Measurements from ENCODE around the gene POLR3H.

Gene POLR3H

DNA sequence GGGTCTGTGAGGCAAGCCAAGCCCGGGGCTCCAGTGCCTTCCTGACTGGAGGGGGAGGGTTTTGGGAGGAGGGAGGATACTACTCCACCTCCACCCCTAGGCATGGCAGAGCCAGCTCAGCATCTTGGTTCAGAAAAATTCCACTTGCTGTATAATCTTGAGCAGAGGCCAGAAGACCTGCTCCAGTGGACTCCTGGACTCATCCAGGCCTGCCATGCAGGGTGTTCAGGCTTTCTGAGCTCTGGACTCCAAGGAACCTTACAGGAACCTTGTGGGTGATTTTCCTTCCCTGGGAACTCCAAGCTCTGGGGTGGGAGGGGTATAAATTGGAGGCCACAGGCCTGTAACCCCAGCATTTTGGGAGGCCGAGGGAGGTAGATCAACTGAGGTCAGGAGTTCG lies 26.0 kb upstream of the POLR3H start:
- Histone ChIP-seq H3K9me3 (ENCODE audit: low read depth, low read length) (no peaks in the 10 kb centered on the region), H3K27ac (no peak overlapping the region), H3K9ac (ENCODE audit: insufficient read length) (no peak overlapping the region), H3K36me3 (ENCODE audit: insufficient read depth, low read length) (no peaks in the 10 kb centered on the region), H3K4me3 (no peak overlapping the region)
- TF ChIP-seq EZH2 (IDR thresholded peaks at IDR 0.05) (no peak), FOXP2 (optimal IDR thresholded peaks at IDR 0.05; ENCODE audit: control extremely low read depth, extremely low read length, insufficient read depth) (no peak), POLR2AphosphoS5 (IDR thresholded peaks at IDR 0.05; ENCODE audit: borderline replicate concordance, low read depth, low read length) (no peak)
- no peak for DNase-seq (ENCODE audit: low read depth, low spot score)

DNA sequence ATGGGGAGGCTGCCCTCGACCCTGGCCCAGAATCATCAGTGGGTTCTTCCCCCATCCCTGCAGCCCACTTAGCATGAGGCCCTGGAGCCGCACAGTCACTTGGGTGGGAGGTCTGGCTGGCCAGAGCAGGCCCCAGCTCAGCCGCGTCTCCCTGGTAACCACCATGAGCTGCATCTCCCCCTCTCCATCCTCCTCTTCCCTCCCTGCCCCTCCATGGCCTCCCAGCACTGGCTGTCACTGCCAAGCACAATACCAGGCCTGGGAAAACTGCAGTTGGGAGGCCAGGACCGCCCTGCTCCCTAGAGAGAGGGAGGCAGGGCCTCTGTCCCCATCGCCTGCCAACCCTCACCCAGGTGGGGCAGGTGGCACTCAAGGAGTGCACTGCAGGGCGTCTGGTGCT lies 24.5 kb upstream of the POLR3H start:
- H3K4me3 ChIP-seq = no peak overlapping the region
- H3K9me3 ChIP-seq (ENCODE audit: low read depth, low read length) = no peaks in the 10 kb centered on the region
- H3K36me3 ChIP-seq (ENCODE audit: insufficient read depth, low read length) = no peaks in the 10 kb centered on the region
- H3K27ac ChIP-seq = no peak overlapping the region
- TF ChIP-seq FOXP2 (optimal IDR thresholded peaks at IDR 0.05; ENCODE audit: control extremely low read depth, extremely low read length, insufficient read depth) (no peak), POLR2AphosphoS5 (IDR thresholded peaks at IDR 0.05; ENCODE audit: borderline replicate concordance, low read depth, low read length) (no peak), EZH2 (IDR thresholded peaks at IDR 0.05) (no peak)
- no peak overlapping the region for H3K9ac ChIP-seq (ENCODE audit: insufficient read length)
- DNase-seq (ENCODE audit: low read depth, low spot score) = no peak

DNA sequence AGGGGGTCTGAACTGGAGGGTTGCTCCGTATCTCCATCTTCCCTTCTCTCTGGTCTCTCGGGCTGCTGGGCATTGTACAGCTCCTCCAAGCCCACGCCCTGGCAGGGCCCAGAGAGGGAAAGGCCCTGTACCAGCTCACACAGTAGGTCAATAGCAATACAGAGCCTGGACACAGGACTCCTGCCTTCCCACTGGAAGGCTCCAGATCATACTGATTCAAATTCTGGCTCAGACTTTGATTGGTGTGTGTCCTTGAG lies 23.2 kb upstream of the POLR3H start:
- no peak overlapping the region for H3K27ac ChIP-seq
- TF ChIP-seq FOXP2 (optimal IDR thresholded peaks at IDR 0.05; ENCODE audit: control extremely low read depth, extremely low read length, insufficient read depth) = no peak
- TF ChIP-seq EZH2 (IDR thresholded peaks at IDR 0.05) = no peak
- no peak for TF ChIP-seq POLR2AphosphoS5 (IDR thresholded peaks at IDR 0.05; ENCODE audit: borderline replicate concordance, low read depth, low read length)
- no peaks in the 10 kb centered on the region for H3K9me3 ChIP-seq (ENCODE audit: low read depth, low read length)
- no peak for DNase-seq (ENCODE audit: low read depth, low spot score)
- no peak overlapping the region for H3K4me3 ChIP-seq
- H3K9ac ChIP-seq (ENCODE audit: insufficient read length) = no peak overlapping the region
- H3K36me3 ChIP-seq (ENCODE audit: insufficient read depth, low read length) = no peaks in the 10 kb centered on the region

DNA sequence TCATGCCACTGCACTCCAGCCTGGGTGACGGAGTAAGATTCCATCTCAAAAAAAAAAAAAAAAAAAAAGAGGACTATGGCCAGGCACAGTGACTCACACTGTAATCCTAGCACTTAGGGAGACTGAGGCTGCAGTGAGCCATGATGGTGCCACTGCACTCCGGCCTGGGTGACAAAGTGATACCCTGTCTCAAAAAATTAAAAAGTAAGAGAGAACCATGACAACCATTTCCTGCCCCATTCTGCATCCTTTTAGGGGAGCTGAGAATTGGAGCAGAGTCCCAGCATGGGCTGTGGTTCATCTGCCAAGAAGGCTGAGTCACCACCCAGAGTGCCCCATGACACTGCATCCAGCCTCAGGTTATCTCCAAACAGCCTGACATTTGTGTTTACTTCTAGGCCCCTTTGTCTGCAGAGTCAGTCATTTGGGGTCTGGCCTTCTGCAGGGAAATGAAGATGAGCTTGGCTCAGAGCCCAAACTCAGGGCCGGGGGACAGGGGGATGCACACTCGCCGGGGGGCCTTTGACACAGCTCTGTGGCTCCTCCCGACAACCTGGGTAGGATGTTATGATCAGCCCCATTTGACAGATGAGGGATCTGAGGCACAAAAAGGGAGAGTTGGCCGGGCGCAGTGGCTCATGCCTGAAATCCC lies 21.3 kb upstream of the POLR3H start:
- no peak for DNase-seq (ENCODE audit: low read depth, low spot score)
- no peak overlapping the region for H3K27ac ChIP-seq
- TF ChIP-seq EZH2 (IDR thresholded peaks at IDR 0.05) = no peak
- TF ChIP-seq POLR2AphosphoS5 (IDR thresholded peaks at IDR 0.05; ENCODE audit: borderline replicate concordance, low read depth, low read length) = no peak
- no peak for TF ChIP-seq FOXP2 (optimal IDR thresholded peaks at IDR 0.05; ENCODE audit: control extremely low read depth, extremely low read length, insufficient read depth)
- H3K9me3 ChIP-seq (ENCODE audit: low read depth, low read length) = no peaks in the 10 kb centered on the region
- no peak overlapping the region for H3K9ac ChIP-seq (ENCODE audit: insufficient read length)
- H3K36me3 ChIP-seq (ENCODE audit: insufficient read depth, low read length) = no peaks in the 10 kb centered on the region
- no peak overlapping the region for H3K4me3 ChIP-seq

DNA sequence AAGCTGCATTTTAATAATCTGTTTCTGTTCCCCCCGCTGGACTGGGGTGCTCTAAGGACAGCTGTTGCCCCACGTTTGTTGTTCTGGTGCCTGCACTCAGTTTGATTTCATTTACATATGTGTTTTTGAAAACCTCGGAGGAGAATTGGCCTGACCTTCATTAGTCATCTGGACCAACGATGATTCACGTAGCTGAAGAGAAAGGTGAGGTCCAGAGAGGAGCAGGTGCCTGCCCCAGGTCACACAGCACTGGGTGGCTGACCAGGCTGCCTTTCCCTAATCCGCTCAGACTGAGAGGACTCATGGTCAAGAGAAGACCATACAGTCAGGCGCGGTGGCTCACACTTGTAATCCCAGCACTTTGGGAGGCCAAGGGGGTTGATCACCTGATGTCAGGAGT lies 20.3 kb upstream of the POLR3H start:
- Histone ChIP-seq H3K9ac (ENCODE audit: insufficient read length) (no peak overlapping the region), H3K9me3 (ENCODE audit: low read depth, low read length) (no peaks in the 10 kb centered on the region), H3K4me3 (no peak overlapping the region), H3K27ac (no peak overlapping the region), H3K36me3 (ENCODE audit: insufficient read depth, low read length) (no peaks in the 10 kb centered on the region)
- DNase-seq (ENCODE audit: low read depth, low spot score) = no peak
- TF ChIP-seq EZH2 (IDR thresholded peaks at IDR 0.05) (no peak), POLR2AphosphoS5 (IDR thresholded peaks at IDR 0.05; ENCODE audit: borderline replicate concordance, low read depth, low read length) (no peak), FOXP2 (optimal IDR thresholded peaks at IDR 0.05; ENCODE audit: control extremely low read depth, extremely low read length, insufficient read depth) (no peak)

DNA sequence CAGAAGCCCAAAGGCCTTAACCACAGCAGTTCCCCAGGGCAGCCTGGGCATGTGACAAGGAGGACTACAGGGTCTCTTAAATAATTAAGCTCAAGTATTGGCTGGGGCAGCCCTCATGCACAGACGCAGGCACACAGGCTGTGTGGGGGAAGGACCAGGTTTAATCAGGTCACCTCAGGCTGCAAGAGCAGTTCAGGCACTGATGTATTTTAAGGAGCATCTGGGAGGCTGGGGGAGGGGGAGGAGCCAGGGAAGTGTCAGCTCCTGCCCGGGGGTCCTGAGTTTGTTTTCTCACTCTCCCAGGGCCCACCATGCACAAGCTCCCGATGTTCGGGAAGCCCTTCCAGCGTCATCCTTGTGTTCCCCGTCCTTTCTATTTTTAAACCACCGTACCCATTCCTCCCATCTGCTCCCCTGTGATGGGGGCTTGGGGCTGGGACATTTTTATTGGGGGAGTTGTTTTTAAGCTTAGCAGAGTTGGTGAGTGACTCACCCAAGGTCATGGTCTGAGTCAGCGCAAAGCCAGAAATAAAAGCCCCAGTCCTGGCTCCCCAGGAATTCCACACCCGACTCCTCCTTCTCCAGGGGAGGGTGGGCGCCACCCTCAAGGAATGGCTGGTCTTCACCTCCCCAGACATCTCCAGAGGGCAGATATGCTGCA lies 18.9 kb upstream of the POLR3H start:
- TF ChIP-seq FOXP2 (optimal IDR thresholded peaks at IDR 0.05; ENCODE audit: control extremely low read depth, extremely low read length, insufficient read depth) = no peak
- no peak for TF ChIP-seq EZH2 (IDR thresholded peaks at IDR 0.05)
- TF ChIP-seq POLR2AphosphoS5 (IDR thresholded peaks at IDR 0.05; ENCODE audit: borderline replicate concordance, low read depth, low read length) = no peak
- H3K9me3 ChIP-seq (ENCODE audit: low read depth, low read length) = no peaks in the 10 kb centered on the region
- no peak overlapping the region for H3K27ac ChIP-seq
- H3K36me3 ChIP-seq (ENCODE audit: insufficient read depth, low read length) = no peaks in the 10 kb centered on the region
- no peak overlapping the region for H3K4me3 ChIP-seq
- no peak for DNase-seq (ENCODE audit: low read depth, low spot score)
- no peak overlapping the region for H3K9ac ChIP-seq (ENCODE audit: insufficient read length)

DNA sequence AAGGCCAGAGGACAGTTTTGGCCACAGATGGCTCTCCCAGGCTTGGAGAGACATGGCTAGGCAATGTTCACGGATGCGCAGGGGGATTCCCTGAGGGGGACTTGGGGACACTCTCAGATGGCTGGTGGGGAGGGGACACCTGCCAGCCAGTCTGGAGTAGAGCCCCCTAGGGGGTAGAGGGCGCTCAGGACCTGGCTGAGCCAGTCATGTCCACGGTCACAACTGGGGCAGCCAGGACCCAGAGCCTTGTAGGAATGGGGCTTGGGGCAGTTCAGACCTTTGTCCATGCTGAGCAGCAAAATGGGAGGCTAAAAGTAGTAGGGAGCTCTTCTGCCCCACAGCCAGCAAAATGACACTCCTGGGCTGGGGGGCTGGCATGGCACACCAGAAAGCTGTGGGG lies 18.2 kb upstream of the POLR3H start:
- Histone ChIP-seq H3K27ac (no peak overlapping the region), H3K36me3 (ENCODE audit: insufficient read depth, low read length) (no peaks in the 10 kb centered on the region), H3K9ac (ENCODE audit: insufficient read length) (no peak overlapping the region), H3K9me3 (ENCODE audit: low read depth, low read length) (no peaks in the 10 kb centered on the region), H3K4me3 (no peak overlapping the region)
- DNase-seq (ENCODE audit: low read depth, low spot score) = no peak
- TF ChIP-seq EZH2 (IDR thresholded peaks at IDR 0.05) = no peak

DNA sequence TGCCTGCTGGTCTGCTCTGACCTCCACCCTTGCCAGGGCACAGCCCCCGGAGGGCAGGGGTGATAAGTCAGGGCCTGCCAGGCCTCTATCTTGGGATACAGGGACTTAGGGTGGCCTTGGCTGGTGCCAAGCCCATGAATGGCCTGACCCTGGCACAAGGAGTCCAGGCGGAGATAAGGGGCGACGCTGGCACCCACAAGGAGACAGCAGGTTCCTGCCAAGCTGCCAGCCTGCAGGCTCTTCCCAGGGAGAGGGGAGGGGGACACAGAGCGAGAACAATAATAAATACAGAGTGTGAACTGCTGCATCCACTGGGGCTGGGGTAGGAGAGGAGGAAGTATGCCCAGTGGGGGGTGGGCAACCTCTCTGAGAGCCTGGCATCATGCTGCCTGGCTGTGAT lies 17.5 kb upstream of the POLR3H start:
- Histone ChIP-seq H3K36me3 (ENCODE audit: insufficient read depth, low read length) (no peaks in the 10 kb centered on the region), H3K27ac (no peak overlapping the region), H3K9ac (ENCODE audit: insufficient read length) (no peak overlapping the region), H3K4me3 (no peak overlapping the region), H3K9me3 (ENCODE audit: low read depth, low read length) (no peaks in the 10 kb centered on the region)
- DNase-seq (ENCODE audit: low read depth, low spot score) = no peak
- TF ChIP-seq EZH2 (IDR thresholded peaks at IDR 0.05) (no peak), FOXP2 (optimal IDR thresholded peaks at IDR 0.05; ENCODE audit: control extremely low read depth, extremely low read length, insufficient read depth) (no peak), POLR2AphosphoS5 (IDR thresholded peaks at IDR 0.05; ENCODE audit: borderline replicate concordance, low read depth, low read length) (no peak)

DNA sequence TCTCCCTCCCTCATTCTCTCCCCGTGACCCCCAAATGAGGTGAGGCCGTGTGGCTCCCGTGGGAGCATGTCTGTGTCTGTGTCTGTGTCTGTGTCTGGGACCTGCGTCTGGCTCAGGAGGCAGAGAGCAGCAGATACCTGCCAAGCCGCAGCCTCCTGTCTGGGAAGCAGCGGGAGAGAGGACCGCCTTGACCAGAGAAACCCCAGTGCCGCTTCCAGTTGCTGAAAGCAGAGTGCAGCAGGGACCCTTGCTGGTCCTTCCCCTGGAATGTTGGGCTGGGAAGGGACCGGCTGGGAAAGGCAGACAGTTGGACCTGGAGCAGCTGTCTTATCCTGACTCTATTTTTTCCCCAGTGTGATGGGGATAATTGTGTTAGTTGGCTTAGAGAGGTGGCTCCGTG lies 17.1 kb upstream of the POLR3H start:
- TF ChIP-seq EZH2 (IDR thresholded peaks at IDR 0.05) (no peak), FOXP2 (optimal IDR thresholded peaks at IDR 0.05; ENCODE audit: control extremely low read depth, extremely low read length, insufficient read depth) (no peak), POLR2AphosphoS5 (IDR thresholded peaks at IDR 0.05; ENCODE audit: borderline replicate concordance, low read depth, low read length) (no peak)
- Histone ChIP-seq H3K9me3 (ENCODE audit: low read depth, low read length) (no peaks in the 10 kb centered on the region), H3K36me3 (ENCODE audit: insufficient read depth, low read length) (no peaks in the 10 kb centered on the region), H3K9ac (ENCODE audit: insufficient read length) (no peak overlapping the region), H3K27ac (no peak overlapping the region), H3K4me3 (no peak overlapping the region)
- DNase-seq (ENCODE audit: low read depth, low spot score) = no peak
